ENCODE data around the gene KCNJ6.

The KCNJ6 gene

GRCh38 chr21:37944496-37944895 is 28.2 kb upstream of the KCNJ6 start:
- no peaks in the 10 kb centered on the region for H3K4me1 Mint-ChIP-seq
- H3K4me3 Mint-ChIP-seq = no peak overlapping the region
- H3K36me3 Mint-ChIP-seq (ENCODE audit: low read depth) = no peaks in the 10 kb centered on the region
- TF ChIP-seq CTCF (IDR thresholded peaks at IDR 0.05; ENCODE audit: unreplicated experiment in 3 of 3) = no peak
- peaks cover 4% of the 10 kb centered on the region for H3K27me3 Mint-ChIP-seq (ENCODE audit: low read depth)
- peaks cover 8% of the 10 kb centered on the region for H3K9me3 Mint-ChIP-seq
- no peak overlapping the region for H3K27ac Mint-ChIP-seq

- no peaks in the 10 kb centered on the region for H3K36me3 Mint-ChIP-seq (ENCODE audit: low read depth)
- TF ChIP-seq CTCF (IDR thresholded peaks at IDR 0.05; ENCODE audit: unreplicated experiment in 3 of 3) = no peak
- H3K9me3 Mint-ChIP-seq = peaks cover 8% of the 10 kb centered on the region
- peaks cover 4% of the 10 kb centered on the region for H3K27me3 Mint-ChIP-seq (ENCODE audit: low read depth)
- no peaks in the 10 kb centered on the region for H3K4me1 Mint-ChIP-seq
- no peak overlapping the region for H3K27ac Mint-ChIP-seq
- H3K4me3 Mint-ChIP-seq = no peak overlapping the region
These were observed 24.4 kb upstream of the KCNJ6 start for GRCh38 chr21:37940691-37941090.

- Mint-ChIP-seq H3K36me3 (ENCODE audit: low read depth) (no peaks in the 10 kb centered on the region), H3K27ac (no peak overlapping the region), H3K27me3 (ENCODE audit: low read depth) (peaks cover 4% of the 10 kb centered on the region), H3K9me3 (peaks cover 8% of the 10 kb centered on the region), H3K4me1 (no peaks in the 10 kb centered on the region), H3K4me3 (no peak overlapping the region)
- no peak for TF ChIP-seq CTCF (IDR thresholded peaks at IDR 0.05; ENCODE audit: unreplicated experiment in 3 of 3)
These were observed 23.6 kb upstream of the KCNJ6 start for GRCh38 chr21:37939838-37940237.

- no peaks in the 10 kb centered on the region for H3K4me1 Mint-ChIP-seq
- no peak overlapping the region for H3K27ac Mint-ChIP-seq
- peaks cover 4% of the 10 kb centered on the region for H3K27me3 Mint-ChIP-seq (ENCODE audit: low read depth)
- H3K36me3 Mint-ChIP-seq (ENCODE audit: low read depth) = no peaks in the 10 kb centered on the region
- TF ChIP-seq CTCF (IDR thresholded peaks at IDR 0.05; ENCODE audit: unreplicated experiment in 3 of 3) = no peak
- no peak overlapping the region for H3K4me3 Mint-ChIP-seq
- peaks cover 10% of the 10 kb centered on the region for H3K9me3 Mint-ChIP-seq
These were observed 23.0 kb upstream of the KCNJ6 start for GRCh38 chr21:37939251-37939650.

- Mint-ChIP-seq H3K27me3 (ENCODE audit: low read depth) (peaks cover 4% of the 10 kb centered on the region), H3K4me3 (no peak overlapping the region), H3K36me3 (ENCODE audit: low read depth) (no peaks in the 10 kb centered on the region), H3K9me3 (peaks cover 15% of the 10 kb centered on the region), H3K27ac (no peak overlapping the region), H3K4me1 (no peaks in the 10 kb centered on the region)
- TF ChIP-seq CTCF (IDR thresholded peaks at IDR 0.05; ENCODE audit: unreplicated experiment in 3 of 3) = no peak
These were observed 21.4 kb upstream of the KCNJ6 start for GRCh38 chr21:37937668-37938067.

- Mint-ChIP-seq H3K4me3 (no peak overlapping the region), H3K36me3 (ENCODE audit: low read depth) (no peaks in the 10 kb centered on the region), H3K4me1 (no peaks in the 10 kb centered on the region), H3K27me3 (ENCODE audit: low read depth) (peaks cover 9% of the 10 kb centered on the region), H3K9me3 (peaks cover 24% of the 10 kb centered on the region), H3K27ac (no peak overlapping the region)
- TF ChIP-seq CTCF (IDR thresholded peaks at IDR 0.05; ENCODE audit: unreplicated experiment in 3 of 3) = no peak
These were observed 19.9 kb upstream of the KCNJ6 start for GRCh38 chr21:37936010-37936785.
